Activated T-helper 9 cell treated with anti-CD3 and anti-CD28 coated beads, Interleukin-2, amount 50 U/mL, for 16 hours (primary cell): ENCODE data around the gene SLC12A3.
"Not testable (repeated sequence)": the region's sequence is repeated elsewhere in the genome, so short reads cannot be mapped to it uniquely, and the experiment has no call there.

Experiments
- DNase-seq: peaks from one replicate; pipeline ENCODE4 v3.0.0-alpha.2; 2020; ENCODE audit warnings: low read depth

The SLC12A3 gene

DNA sequence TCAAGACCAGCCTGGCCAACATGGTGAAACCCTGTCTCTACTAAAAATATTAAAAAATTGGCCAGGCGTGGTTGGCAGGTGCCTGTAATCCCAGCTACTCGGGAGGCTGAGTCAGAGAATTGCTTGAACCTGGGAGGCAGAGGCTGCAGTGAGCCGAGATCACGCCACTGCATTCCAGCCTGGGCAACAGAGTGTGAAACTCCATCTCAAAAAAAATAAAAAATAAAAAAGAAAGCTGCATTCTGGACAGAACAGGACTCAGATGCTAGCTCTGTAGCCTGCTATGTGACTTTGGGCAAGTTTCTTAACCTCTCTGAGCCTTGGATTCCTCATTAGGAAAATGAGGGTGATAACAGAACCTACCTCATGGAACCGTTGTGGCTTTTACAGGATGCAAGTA lies 3.8 kb downstream of the SLC12A3 start:
- DNase-seq, result not testable (repeated sequence)

DNA sequence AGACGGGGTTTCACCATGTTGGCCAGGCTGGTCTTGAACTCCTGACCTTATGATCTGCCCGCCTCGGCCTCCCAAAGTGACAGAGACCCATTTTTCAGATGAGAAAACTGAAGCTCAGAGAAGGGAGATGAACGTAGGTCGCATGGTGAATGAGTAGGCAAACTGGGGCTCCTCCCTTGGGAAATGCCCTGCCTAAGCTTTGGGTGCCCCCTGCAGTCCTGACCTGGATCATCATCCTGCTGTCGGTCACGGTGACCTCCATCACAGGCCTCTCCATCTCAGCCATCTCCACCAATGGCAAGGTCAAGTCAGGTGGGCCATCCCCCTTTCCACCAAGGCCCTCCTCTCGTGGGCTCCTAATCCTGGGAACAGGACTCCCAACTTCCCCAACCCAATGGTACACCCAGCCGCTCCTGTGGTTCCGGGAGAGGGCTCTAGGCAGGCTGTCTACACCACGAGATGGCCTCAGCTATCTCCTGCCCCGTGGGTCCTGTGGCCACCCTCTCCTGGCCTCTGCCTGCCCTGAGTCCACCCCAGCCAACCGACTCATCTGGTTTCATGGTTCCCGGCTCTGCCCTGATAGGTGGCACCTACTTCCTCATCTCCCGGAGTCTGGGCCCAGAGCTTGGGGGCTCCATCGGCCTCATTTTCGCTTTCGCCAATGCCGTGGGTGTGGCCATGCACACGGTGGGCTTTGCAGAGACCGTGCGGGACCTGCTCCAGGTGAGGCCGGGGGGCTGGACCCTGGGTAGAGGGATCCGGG lies 4.7 kb downstream of the SLC12A3 start:
- DNase-seq, result no peak

DNA sequence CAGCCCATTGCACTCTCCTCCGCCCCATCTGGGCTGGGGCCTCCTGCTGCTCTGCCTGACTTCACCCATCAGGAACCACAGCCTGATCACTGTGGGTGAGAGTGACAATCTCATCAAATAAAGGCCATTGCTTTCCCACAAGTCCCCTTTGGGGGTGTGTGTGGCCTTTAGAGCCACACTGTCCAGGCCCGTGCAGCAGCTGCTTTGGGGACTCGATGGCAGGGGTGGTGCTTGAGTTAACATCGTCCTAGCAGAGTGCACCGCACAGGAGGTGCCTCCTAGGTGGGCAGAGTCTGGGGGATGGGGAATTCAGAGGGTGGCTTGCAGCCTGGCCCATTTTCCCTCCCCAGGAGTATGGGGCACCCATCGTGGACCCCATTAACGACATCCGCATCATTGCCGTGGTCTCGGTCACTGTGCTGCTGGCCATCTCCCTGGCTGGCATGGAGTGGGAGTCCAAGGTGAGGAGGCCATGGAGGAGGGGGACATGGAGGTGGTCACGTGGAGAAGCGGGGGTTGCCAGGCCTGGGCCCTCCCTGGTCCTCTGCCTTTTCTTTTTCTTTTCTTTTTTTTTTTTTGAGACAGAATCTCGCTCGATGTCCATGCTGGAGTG lies 5.4 kb downstream of the SLC12A3 start:
- no peak for DNase-seq

DNA sequence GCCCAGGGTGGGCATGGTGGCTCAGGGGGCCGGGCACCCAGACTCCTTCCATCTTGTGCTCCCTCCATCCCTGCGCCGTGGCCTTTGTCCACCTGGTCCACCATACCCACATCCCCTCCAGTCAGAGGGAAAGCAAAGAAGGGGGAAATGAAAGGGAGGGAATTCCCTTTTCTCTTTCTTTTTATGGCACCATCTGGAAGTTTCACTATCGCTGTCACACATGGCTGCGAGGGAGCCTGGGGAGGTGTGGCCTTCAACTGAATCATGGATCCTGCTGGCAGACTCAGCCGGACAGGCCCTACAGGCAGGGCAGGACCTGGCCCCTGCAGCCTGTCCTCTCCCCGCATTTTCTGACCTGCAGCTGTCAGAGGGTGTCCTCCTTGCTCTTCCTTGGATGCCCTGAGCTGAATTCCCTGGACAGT lies 6.2 kb downstream of the SLC12A3 start:
- DNase-seq, result no peak

DNA sequence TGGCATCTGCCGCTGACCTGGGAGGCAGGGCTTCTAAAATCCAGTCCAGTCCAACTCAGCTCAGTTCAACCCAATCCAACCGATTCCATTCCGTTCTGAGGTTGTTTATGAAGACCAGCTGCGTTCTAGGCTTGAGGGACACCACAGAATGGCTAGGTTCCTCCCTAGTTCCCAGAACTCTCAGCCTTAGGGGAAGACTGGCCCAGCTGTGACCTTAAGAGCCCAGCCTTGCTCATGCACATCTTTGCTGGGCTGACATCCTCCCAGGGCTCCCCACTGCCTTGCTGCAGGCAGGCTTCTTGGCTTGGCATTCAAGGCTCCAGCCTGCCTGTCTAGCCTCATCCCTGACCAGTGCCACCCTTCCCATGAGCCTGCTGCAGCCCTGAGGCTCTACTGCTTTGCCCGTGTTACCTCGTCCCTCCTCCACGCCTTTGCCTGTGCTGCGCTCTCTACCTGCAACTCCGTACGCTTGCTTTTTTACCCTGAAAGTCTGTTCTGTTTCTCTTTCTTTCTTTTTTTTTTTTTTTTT lies 7.9 kb downstream of the SLC12A3 start:
- DNase-seq, result no peak

DNA sequence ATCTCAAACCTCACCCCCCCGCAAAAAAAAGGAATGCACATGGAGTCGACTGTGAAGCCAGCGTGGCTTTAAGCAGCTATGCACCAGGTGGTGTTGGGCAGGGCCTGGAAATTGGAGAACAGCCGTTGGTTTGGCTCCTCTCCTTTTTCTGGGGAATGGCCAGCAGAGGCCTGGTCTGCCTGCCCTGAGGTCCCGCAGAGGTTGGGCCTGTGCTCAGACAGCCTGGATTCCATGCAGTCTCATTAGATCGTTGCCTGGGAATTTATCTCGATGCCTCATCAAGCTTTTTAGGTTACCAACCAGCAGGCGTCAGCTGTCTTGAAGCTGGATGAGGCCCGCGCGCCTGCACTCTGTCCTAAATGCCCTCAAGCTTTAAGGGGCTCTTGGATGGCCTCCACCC lies 9.8 kb downstream of the SLC12A3 start:
- no peak for DNase-seq

DNA sequence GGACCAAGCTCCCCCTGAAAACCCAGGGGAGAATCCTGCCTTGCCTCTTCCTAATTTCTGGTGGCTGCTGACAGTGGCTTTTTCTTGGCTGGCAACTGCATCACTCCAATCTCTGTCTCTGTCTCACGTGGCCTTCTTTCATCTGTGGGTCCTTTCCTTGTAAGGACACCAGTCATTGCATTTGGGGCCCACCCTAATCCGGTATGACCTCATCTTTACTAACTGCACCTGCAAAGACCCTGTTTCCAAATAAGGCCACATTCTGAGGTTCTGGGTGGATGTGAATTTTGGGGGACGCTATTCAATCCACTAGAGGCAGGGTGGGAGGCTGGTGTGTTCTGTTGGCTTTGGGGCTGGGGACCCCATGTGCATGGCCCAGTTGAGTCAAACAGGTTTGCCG lies 11.0 kb downstream of the SLC12A3 start:
- no peak for DNase-seq

DNA sequence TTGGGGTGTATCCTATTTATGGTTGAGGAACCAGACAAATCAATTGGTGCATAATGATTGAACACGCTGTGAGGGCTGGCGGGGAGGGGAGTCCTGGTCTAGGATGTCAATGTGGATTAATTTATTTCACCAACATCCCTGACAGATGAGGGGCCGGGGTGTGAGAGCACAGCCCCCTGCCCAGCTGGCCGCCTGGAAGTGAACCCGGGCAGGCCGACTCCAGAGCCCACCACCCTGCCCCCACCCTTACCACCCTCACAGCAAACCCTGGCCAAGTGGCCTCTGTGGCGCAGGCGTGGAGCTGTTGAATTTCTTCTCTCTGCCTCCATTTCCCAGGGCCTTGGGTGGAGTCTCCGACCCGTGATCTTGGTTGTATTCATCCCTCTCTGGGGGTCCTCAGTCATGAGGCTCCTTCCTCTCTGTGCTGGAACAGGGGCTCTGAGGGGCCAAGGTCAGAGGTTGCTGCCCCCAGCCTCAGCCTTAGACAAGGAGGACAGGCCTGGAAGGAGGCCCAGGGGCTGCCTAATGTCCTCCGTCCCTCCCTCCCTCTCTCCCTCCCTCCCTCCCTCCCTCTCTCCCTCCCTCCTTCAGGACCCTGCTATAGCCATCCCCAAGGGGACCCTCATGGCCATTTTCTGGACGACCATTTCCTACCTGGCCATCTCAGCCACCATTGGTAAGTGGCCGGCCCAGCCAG lies 12.6 kb downstream of the SLC12A3 start:
- DNase-seq, result no peak

DNA sequence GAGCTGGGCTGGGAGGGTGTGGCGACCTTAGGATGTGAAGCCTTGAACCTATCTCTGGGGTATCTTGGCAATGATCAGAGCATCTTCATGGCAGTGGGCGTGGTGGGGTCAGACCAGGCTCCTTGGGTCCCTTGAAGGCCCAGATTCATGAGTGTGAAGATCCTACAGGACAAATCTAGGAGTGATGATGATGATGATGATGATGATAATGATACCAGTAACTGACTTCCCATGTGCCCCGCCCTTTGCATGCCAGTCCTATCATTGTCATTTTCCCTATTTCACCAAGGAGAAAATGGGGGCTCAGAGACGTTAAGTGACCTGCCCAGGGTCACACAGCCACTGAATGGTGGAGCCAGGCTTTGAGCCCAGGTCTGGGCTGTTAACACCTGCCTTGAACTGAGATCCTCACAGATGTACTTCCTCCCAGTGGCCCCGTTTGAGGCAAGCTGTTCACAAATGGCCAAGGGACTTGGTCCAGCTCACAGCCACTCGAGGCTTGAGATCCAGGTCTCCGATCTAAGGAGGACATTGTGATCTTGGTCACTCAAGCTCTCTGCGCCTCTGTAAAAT lies 13.4 kb downstream of the SLC12A3 start:
- DNase-seq, result no peak

DNA sequence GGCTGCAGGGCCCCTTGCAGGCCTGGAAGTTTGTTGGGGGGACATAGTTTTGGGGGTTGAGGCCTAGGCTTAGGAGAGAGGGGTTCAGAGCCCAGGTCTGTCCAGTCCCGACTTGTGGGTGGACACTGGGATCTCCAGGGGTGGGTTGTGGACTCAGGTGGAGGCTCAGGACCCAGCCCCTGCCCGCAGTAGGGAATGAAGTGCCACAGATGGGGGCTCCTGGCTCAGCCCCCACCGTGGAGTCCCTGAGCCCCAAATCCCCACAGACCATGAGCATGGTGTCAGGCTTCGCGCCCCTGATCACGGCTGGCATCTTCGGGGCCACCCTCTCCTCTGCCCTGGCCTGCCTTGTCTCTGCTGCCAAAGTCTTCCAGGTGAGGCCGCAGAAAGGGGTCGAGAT lies 14.3 kb downstream of the SLC12A3 start:
- DNase-seq, result no peak

DNA sequence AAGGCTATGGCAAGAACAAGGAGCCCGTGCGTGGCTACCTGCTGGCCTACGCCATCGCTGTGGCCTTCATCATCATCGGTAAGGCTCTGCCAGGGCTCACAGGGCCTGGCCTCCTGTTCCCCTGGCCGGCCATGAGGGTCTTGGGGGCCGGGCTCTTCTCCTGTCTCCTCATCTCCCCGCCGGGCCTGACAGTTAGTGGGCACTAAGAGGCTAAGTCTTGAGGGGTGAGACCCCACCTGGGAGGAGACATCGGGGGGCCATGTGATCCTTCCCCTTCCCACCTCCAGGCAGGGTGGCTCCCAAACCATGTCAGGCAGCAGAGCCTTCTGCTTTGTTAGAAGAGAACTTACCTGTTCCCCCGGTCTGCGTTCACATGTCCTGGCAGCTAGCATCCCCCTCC lies 15.2 kb downstream of the SLC12A3 start:
- DNase-seq, result no peak

DNA sequence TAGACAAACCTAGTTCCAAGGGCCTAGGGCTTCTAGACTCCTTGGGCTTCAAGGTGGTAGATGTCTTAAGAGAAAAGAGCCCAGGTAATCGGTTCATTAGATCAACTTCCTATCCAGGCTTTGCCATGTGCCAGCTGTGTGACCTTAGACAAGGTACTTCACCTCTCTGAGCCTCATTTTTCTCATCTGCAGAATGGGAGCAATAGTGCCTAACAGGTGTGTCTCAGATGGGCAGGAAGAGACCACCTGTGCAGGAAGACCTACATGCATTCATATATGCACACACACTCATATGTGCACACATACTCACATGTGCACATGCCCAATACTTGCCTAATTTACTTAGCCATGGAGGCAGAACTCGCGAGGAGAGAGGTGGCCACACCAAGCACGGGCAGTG lies 15.7 kb downstream of the SLC12A3 start:
- DNase-seq, result no peak

DNA sequence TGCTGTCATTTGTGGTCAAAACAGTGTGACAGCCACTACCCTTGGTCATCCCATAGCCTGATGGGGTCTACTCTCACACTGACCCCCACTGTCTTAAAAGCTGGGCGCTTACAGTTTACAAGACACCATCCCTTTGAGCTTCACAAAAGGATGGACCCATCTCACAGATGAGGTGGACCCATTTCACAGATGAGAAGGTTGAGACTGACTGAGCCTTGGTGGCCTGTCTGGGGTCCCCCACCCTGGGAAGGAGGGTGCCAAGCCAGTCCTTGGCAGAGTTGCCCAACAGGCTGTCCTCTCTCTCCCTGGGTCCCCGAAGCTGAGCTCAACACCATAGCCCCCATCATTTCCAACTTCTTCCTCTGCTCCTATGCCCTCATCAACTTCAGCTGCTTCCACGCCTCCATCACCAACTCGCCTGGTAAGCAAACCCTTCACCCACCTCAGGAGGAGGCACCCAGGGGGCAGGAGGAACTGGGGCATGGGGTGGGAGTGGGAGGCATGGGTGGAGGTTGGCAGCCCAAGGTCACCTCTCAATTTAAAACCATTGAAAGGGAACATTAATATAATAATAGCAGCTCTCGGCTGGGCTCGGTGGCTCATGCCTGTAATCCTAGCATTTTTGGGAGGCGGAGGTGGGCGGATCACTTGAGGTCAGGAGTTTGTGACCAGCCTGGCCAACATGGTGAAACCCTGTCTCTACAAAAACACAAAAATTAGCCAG lies 17.2 kb downstream of the SLC12A3 start:
- no peak for DNase-seq

DNA sequence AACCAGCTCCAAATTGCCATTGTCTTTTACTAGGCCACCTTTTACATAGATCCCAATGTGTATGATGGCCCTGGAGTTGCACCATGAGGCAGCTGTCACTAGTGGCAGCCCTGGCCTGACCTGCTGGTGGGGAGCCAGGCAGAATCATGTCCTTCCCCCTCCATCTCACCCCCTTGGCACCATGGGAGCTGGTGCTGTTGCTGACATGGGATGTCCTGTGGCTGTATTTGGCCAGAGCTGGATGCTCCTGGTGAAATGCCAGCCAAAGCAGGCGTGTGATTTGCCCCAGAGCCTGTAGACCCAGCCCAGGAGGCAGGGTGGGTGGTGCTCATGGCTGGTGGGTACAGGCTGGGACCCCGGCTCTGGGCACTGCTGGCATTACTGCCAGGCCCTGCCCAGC lies 18.6 kb downstream of the SLC12A3 start:
- no peak for DNase-seq

DNA sequence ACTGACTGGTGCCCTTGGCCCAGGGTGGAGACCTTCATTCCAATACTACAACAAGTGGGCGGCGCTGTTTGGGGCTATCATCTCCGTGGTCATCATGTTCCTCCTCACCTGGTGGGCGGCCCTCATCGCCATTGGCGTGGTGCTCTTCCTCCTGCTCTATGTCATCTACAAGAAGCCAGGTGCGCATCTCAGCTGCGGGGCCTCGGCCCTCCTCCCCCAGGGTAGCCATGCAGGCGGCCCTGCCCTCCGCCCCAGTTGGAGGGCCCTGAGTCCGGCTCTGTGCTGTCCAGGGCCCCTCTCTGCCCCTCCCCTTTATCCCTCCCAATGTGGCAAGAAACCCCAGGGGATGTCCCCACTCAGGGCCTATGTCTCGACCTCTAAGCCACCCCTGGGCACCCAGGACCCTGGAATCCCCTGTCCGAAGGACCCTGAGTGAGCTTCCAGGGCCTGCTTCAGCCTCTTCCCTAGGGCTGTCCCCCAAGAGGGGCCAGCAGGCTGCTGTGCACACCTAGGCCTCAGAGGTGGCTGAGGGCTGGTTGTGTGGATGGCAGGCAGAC lies 19.1 kb downstream of the SLC12A3 start:
- no peak for DNase-seq

DNA sequence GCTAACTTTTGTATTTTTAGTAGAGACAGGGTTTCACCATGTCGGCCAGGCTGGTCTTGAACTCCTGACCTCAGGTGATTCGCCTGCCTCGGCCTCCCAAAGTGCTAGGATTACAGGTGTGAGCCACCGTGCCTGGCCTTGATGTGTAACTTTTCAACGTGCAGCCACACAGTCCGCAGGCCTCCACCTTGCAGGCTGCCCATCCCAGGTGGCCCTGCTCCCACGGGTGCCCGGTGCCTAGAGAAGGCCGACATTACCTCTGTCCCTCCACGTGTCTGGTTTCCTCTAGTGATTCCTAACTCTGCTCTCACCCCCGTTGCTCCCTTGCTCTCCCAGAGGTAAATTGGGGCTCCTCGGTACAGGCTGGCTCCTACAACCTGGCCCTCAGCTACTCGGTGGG lies 19.9 kb downstream of the SLC12A3 start:
- not testable (repeated sequence) for DNase-seq

DNA sequence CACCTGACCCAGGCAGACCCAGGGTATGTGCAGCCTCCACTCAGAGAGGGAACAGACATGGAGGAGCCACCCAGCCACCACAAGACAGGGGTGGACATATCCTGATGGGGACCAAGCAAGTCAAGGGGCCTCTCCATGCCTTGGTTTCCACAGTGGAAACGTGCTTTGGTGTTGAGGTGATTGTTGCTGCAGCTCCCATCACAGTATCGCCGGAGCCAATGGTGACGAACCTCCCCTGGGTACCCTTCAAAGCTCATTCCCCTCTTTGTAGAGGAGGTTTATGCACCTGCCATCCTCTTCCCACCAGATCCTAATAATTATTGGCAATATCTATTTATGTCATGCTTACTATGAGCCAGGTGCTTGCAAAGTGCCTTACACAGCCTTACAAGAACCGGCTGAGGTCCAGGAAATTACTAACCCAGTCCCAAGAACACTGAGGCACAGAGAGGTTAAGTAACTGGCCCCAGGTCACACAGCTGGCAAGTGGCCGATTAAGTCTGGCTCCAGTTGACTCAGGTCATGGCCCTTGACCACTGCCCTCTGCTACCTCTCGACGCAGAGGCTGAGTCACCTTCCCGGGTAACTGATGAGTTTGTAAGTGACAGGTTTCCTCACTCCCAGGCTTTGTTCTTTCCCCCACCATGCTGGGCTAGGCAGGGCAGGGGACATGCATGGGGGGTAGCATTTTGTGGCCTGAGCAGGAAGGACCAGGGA lies 20.6 kb downstream of the SLC12A3 start:
- DNase-seq, result no peak

DNA sequence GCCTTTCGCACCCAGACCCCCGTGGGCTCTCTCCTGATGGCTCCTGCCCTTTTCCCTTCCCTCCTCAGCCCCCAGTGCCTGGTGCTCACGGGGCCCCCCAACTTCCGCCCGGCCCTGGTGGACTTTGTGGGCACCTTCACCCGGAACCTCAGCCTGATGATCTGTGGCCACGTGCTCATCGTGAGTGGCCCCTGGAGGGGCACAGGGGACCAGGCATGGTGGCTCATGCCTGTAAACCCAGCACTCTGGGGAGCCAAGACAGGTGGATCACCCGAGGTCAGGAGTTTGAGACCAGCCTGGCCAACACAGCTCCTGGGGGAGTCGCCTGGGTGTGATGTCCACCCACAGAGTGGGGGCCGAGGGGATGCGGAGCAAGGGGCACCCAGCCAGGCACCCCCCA lies 21.3 kb downstream of the SLC12A3 start:
- DNase-seq, result no peak

DNA sequence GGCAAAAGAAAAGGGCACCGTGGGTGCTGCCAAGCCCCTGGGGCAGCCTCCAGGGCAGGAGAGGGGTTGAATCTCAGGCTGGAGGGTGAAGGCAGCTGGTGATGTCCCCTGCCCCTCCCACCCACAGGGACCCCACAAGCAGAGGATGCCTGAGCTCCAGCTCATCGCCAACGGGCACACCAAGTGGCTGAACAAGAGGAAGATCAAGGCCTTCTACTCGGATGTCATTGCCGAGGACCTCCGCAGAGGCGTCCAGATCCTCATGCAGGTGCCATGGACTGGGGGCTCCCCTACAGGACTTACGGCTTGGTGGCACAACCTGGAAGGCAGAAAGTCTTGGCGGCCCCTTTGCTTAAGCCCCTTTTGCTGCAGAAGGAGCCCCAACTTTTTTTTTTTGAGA lies 21.8 kb downstream of the SLC12A3 start:
- no peak for DNase-seq

DNA sequence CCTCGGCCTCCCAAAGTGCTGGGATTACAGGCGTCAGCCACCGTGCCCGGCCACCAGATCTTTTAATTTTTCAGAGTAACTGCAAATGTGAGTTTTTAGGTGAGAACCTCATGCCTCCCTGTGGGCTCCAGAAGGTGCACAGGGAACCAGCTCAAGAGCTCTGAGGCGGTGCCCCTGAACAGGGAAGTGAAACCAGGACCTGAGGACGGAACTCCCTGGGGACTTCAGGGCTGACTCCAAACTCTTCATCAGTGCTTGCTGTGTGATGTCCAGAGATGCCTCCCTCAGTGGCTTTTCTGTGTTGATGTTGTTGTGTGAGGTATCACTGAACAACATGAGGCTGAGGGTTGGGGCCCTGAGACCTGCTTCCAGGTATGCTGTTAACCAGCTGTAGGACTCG lies 23.8 kb downstream of the SLC12A3 start:
- DNase-seq, result no peak

DNA sequence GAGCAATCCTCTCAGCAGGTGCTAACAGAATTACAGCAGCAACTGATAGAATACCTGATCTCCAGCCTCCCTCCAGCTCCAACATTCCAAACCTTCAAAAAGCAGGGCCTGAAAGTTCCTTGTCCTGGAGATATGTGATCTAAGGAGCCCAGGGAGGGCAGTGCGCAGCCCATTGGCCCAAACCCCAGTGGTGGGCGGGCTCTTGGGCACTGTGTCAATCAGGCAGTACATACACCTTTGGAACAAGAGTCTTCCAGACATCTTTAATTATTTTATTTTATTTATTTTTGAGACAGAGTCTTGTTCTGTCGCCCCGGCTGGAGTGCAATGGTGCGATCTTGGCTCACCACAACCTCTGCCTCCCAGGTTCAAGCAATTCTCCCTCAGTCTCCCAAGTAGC lies 24.2 kb downstream of the SLC12A3 start:
- DNase-seq, result no peak
